HG03159 (cell line): ENCODE data around the gene KRTAP2-3.
"Not testable (repeated sequence)": the region's sequence is repeated elsewhere in the genome, so short reads cannot be mapped to it uniquely, and the experiment has no call there.

ENCODE experiments used
- ATAC-seq: cut with Tn5 transposase; IDR thresholded peaks from one replicate; pipeline ENCODE4 v1.9.1; 2021; ENCODE audit warnings: mild to moderate bottlenecking, moderate library complexity; ENCODE audit not compliant: unreplicated experiment

KRTAP2-3 gene

GRCh38 chr17:41037853-41038350 is 22.0 kb downstream of the KRTAP2-3 start:
- no peak for ATAC-seq

GRCh38 chr17:41034346-41034935 is 25.5 kb downstream of the KRTAP2-3 start, which contains the start of gene KRTAP1-3:
TSS of gene KRTAP1-3 (minus strand) at chr17:41034874. CDS start at chr17:41034821, 53 bp downstream.
- ATAC-seq, result not testable (repeated sequence)

- ATAC-seq, result no peak
These were observed 30.2 kb downstream of the KRTAP2-3 start, which contains the start of gene KRTAP1-4 for GRCh38 chr17:41029633-41030245. TSS of gene KRTAP1-4 (minus strand) at chr17:41030195. CDS start at chr17:41030078, 117 bp downstream.

- ATAC-seq, result no peak
These were observed 33.0 kb downstream of the KRTAP2-3 start, which contains the start of gene KRTAP1-5 for GRCh38 chr17:41026715-41027471. TSS of gene KRTAP1-5 (minus strand) at chr17:41027208. CDS start at chr17:41027155, 53 bp downstream.

DNA sequence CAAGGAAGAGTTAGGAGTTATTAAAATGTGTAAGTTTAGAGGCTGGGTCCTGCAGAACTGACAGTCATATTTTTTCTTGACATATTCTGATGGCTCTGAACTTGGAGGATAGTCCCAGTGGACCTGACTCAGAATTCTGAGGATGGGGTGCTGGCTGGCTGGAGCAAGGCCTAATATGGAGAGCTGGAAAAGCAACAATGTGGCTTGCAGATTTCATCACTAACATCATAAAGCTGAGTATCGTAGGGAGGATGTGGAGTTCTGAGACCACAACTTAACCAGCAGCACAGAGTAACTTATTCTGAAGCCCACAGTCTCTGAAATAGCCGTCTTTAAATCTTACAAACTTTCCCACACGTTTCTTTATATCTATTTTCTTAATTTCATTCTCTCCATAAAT is 35.2 kb downstream of the KRTAP2-3 start:
- ATAC-seq, result no peak

DNA sequence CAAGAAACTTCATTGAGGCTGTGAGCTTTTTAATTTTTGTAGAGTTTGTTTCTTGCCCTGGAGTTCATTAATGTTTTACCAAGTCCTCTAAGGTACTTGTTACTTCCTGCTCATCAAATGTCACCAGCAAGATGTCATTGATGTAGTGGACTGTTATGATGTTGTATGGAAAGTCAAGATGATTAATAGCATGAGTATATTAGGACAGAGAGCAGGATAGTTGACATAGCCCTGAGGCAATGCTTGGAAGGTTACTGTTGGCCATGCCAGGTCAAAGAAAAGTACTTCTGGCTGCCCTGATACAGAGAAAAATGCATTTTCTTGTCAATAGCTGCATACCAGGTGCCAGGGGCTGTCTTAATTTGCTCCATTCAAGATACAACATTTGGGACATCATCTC is 39.6 kb downstream of the KRTAP2-3 start:
- ATAC-seq, result no peak

DNA sequence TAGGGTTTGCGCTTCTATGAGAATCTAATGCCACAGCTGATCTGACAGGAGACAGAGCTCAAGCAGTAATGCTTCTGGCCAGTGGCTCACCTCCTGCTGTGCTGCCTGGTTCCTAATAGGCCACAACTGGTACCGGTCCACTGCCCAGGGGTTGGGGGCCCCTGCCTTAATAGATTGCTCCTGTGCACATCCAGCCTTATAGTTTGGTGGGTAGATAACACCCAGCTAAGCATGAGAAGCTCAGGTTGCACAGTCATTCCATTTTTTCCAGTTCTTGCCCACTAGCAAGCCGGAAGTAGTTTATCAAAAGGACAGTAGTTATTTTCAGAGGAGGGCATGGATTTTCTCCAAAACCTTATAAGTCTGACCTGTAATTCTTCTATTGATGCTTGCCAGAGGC is 40.5 kb downstream of the KRTAP2-3 start:
- ATAC-seq, result no peak

DNA sequence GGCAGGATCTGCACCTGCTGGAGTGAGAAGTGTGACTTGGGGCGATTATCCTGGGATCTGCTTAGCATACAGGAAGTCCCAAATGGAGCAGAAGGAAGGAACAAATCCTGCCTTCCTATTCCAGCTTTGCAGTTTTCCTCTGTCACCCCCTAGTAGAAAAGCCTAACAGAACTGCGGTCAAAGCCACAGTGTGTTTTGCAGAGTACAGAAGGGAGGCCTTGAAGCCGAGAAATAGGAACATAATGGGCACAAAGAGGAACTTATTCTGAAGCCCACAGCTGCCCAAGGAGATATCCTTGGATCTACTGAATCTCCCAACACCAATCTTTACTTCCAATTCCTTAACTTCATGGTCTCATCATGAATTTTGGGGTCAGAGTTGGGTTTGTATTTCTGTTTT is 41.4 kb downstream of the KRTAP2-3 start:
- ATAC-seq, result no peak

DNA sequence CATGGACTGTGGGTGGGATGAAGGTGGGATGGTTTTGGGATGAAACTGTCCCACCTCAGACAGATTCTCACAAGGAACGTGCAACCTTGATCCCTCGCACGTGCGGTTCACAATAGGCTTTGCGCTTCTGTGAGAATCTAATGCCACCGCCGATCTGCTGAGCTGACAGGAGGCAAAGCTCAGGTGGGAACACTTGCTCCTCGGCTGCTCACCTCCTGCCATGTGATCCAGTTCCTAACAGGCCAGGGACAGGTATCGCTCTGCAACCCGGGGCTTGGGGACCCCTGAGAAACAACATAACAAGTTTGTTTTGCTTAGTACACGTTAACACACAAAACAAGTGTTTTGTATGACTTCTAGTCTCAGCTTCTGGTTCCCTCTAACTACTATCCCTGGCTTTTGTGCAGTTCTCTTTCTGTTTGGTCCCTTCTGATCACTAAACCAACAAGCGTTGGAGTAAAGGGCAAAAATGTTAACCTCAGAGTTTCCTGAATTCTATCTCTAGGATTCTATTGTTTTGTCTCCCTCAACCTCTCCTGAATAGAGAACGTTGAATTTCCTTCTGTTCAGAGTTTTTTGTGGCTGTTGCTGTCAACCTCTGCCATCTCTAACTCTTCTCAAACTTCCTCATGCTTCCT is 43.2 kb downstream of the KRTAP2-3 start:
- no peak for ATAC-seq

- ATAC-seq, result no peak
These were observed 44.5 kb downstream of the KRTAP2-3 start for GRCh38 chr17:41015454-41015853.

GRCh38 chr17:41013606-41014005 is 46.3 kb downstream of the KRTAP2-3 start:
- ATAC-seq, result no peak

DNA sequence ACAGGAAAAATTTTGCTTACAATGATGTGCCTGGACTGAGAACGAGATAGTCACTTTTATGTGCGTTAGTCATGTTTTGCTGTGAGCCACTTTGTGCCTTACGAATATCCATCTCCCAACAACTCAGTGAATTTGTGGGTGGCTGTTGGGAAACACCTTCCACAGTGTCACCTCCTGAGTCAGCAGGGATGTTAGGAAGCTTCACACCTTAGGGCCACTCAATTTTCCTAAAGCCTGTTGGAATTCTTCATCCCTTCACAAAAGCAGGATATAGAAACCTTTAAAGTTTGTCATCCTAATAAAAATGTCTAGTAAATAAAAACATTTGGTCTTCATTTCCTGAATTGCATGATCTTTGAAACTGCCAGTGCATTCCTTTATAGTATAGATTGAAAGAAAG is 46.7 kb downstream of the KRTAP2-3 start:
- no peak for ATAC-seq

- ATAC-seq, result no peak
These were observed 47.4 kb downstream of the KRTAP2-3 start for GRCh38 chr17:41012326-41013120.

GRCh38 chr17:41010441-41010840 is 49.5 kb downstream of the KRTAP2-3 start:
- ATAC-seq, result no peak

- ATAC-seq, result no peak
These were observed 50.0 kb downstream of the KRTAP2-3 start for GRCh38 chr17:41009936-41010335.

GRCh38 chr17:41009301-41009760 is 50.6 kb downstream of the KRTAP2-3 start:
- ATAC-seq, result no peak
